ENCODE measurements around the gene PLXDC2.

The PLXDC2 gene

DNA sequence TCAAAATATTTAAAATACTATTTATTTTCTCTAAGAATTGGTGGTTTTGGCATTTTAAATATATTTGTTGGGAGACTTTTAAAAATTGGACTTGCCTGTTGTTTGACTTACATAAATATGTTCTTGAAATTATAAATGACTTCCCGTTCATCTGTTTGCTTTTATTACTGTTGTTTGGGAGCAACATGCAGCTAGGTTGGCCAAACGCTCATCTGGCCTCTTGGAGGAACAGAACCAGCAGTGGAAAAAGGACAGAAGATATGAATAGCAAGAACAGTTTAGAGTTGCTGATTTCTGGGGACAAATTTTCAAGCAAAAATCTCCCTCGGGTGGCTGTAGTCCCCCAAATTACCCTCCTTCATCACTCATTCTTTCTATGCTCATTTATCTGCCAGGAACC lies 41.6 kb downstream of the PLXDC2 start:
- DNase-seq (ENCODE audit: low read depth in 2 of 2) = no peak

DNA sequence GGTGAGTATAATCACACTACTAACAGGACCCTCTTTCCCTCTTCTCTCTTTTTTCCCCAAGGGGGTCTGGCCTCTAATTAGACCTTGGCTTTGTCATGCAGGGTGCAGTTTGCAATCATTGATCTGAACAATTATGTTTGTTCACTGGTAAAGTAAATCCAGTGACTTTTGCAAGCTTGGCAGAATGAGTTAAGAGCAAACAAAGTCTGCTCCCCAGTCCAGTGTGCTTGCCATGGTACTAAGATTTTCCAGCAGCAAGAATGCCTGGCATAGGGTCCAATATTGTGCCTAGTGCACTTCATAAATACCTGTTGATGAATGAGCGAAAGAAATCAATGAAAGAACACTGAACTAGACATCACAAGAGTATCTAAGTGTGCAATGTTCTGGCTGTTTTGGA lies 43.9 kb downstream of the PLXDC2 start:
- DNase-seq (ENCODE audit: low read depth in 2 of 2) = no peak

DNA sequence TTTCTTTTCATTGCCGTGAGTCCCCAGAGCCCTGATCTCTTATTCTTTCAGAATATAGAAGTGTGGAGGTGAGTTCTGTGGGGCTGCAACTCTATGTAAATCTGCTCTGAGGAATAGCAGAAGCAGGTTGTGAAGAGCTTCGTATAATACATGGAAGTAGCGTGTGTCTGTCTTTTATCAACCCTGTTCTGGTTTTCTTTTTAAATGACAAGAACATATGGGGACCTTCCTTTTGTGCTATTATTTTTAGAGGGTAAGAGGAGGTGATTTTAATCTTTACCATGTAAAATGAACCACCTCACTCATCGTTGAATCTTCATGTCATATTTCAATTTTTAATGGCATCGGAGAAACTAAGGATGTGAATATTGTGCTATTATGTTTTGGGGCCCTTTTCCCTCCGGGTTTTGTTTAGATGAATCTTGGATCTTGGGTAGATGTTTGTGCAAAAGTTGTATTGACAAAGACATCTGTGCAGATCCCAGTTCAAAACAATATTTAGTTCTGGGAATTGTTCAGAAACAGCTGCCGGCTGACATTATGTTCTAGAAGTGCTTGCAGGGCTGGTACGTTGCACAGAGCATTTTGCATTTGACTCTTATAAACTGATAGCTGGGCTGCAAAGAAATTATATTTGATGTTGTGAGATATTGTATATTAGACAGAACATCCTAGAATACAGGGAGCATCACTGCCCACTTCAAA lies 46.7 kb downstream of the PLXDC2 start:
- DNase-seq (ENCODE audit: low read depth in 2 of 2) = no peak

DNA sequence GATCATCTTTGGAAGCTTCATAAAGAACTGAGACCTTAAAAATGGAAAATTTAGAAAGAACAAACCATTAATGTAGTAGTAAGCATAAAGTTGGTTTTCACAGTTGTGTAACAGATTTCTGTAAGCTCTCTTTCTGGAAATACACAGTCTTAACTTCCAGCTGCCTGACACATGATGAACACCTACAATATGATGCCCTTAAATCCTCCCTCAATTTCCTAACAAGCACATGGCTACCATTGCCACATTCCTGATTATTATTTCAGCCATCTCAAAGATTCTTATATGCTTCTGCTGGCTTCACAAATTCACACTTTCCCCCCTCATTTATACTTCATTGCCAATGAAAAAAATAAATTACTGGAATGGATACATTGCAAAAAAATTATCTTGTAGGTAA lies 49.4 kb downstream of the PLXDC2 start:
- no peak for DNase-seq (ENCODE audit: low read depth in 2 of 2)

- no peak for DNase-seq (ENCODE audit: low read depth in 2 of 2)
These were observed 53.1 kb downstream of the PLXDC2 start for GRCh38 chr10:19869370-19869769.

- DNase-seq (ENCODE audit: low read depth in 2 of 2) = no peak
These were observed 56.5 kb downstream of the PLXDC2 start for GRCh38 chr10:19872504-19873271.

- DNase-seq (ENCODE audit: low read depth in 2 of 2) = no peak
These were observed 58.0 kb downstream of the PLXDC2 start for GRCh38 chr10:19874190-19874589.

GRCh38 chr10:19874791-19875190 lies 58.6 kb downstream of the PLXDC2 start:
- no peak for DNase-seq (ENCODE audit: low read depth in 2 of 2)

DNA sequence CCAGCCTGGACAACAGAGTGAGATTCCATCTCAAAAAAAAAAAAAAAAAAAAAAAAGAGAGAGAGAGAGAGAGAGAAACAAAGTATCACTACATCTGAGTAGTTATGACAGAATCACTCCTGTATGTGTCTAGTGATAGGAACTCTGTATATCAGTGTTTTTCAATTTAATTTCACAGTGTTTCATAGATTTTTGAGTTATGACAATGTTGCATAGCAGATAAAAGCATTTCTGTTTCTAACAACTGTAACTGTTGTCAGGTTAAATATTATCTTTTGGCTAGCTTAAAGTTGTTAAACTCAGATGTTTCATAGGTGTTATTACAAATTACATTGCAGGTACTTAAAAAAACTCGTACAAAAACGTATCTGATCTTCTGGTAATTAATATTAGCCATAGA lies 60.3 kb downstream of the PLXDC2 start:
- no peak for DNase-seq (ENCODE audit: low read depth in 2 of 2)

GRCh38 chr10:19877466-19878255 lies 61.4 kb downstream of the PLXDC2 start:
- DNase-seq (ENCODE audit: low read depth in 2 of 2) = no peak

DNA sequence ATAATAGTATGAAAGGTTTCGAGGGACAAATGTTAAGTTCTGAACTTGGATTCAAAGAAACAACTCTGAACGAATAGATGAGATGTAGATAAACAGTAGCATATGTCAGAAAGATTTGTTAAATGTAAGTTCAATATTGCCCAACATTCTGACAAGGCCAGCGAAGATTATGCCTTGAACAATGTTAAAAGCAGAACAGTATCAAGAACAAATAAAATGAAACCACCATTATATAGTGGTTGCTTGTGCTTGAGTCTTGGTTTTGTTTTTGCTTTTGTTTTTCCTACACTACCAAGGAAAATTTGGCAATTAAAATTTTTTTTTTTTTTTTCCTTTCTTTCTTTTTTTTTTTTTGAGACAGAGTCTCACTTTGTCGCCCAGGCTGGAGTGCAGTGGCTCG lies 66.4 kb downstream of the PLXDC2 start:
- DNase-seq (ENCODE audit: low read depth in 2 of 2) = no peak

GRCh38 chr10:19888061-19888660 lies 71.9 kb downstream of the PLXDC2 start:
- DNase-seq (ENCODE audit: low read depth in 2 of 2) = no peak

DNA sequence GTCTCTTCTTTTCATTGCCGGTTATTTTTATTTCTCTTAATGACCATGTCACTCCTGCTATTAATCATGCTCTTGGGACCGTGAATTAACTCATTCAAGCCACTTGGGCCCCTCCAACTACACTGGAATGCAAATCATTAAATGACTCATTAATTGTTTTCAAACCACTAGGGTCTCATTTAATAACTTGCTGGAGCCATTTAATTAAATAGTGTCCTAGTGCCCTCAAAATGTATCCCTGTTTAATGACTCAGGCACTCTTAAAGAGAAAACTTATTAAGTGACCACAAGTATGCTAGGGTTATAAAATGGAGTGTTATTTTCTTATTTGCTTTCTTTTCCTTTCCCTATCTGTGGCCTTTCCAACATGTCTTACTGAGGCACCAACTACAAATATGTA lies 73.0 kb downstream of the PLXDC2 start:
- no peak for DNase-seq (ENCODE audit: low read depth in 2 of 2)

GRCh38 chr10:19891429-19891828 lies 75.2 kb downstream of the PLXDC2 start:
- DNase-seq (ENCODE audit: low read depth in 2 of 2) = no peak

GRCh38 chr10:19892270-19892669 lies 76.0 kb downstream of the PLXDC2 start:
- no peak for DNase-seq (ENCODE audit: low read depth in 2 of 2)

- DNase-seq (ENCODE audit: low read depth in 2 of 2) = no peak
These were observed 76.4 kb downstream of the PLXDC2 start for GRCh38 chr10:19892677-19893076.

DNA sequence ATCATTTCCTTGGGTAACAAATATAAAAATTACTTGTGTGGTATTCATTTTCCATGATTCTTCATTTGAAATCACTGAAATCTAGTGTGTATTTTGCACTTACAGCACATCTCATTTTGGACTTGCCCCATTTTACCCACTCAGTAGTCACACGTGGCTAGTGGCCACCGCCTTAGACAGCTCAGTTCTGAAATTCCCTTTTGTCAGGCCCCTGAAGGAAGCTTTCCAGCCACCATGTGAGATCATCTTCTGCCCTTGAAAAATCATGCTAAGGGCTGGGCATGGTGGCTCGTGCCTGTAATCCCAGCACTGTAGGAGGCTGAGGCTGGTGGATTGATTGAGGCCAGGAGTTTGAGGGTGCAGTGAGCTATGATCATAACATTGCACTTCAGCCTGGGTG lies 79.3 kb downstream of the PLXDC2 start:
- DNase-seq (ENCODE audit: low read depth in 2 of 2) = no peak

DNA sequence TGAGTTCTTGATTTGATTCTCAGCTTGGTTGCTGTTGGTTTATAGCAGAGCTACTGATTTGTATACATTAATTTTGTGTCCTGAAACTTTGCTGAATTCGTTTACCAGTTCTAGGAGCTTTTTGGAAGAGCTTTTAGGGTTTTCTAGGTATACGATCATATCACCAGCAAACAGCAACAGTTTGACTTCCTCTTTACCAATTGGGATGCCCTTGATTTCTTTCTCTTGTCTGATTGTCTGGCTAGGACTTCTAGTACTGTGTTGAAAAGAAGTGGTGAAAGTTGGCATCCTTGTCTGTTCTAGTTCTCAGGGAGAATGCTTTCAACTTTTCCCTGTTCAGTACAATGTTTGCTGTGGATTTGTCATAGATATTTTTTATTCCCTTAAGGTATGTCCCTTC lies 86.2 kb downstream of the PLXDC2 start:
- DNase-seq (ENCODE audit: low read depth in 2 of 2) = no peak

GRCh38 chr10:19904202-19904661 lies 88.0 kb downstream of the PLXDC2 start:
- DNase-seq (ENCODE audit: low read depth in 2 of 2) = no peak

DNA sequence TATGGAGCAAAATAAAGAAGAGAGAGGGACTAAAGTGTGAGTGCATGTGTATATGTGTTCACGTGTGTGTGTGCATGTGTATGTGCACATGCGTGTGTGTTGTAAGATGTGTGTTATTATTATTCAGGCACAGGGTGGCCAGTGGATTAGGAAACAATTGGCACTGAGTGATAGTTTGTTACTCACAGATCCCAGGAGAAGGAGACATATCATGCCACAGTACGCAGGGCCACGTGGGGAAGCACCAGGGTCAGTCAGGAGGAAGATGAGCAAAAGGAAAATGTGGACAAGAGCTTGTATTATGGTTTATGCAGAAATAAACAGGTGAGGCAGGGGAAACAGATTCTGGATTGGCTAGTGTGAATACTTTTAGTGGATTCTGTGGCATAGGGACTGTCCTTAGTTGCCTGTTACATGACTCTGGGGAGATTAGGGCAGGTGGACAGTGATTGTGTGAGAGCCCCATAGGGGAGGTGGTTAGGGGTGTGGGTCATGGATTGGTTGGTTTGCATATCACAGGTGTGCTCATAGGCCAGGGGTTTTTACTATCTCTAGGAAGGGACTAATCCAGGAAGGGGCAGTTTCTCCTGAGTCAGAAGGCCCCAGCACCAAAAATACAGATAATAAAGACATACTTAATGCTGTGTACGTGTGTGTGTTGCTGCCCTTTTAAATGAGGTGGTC lies 90.0 kb downstream of the PLXDC2 start:
- DNase-seq (ENCODE audit: low read depth in 2 of 2) = no peak

GRCh38 chr10:19908991-19909696 lies 92.9 kb downstream of the PLXDC2 start:
- DNase-seq (ENCODE audit: low read depth in 2 of 2) = no peak

Data from stimulated activated CD4-positive, alpha-beta T cell treated with anti-CD3 and anti-CD28 coated beads, Interleukin-1b, Interleukin-23, amount 100 ng/mL, for 4 hours (primary cell).